ENCODE results near the gene OR4P4. TPM values are rescaled to one million over a fixed set of nuclear protein-coding genes. Genes with fewer than 3 reads are reported as not detected.

OR4P4 gene
- total and polyA plus RNA-seq, 4 donors = not detected

DNA sequence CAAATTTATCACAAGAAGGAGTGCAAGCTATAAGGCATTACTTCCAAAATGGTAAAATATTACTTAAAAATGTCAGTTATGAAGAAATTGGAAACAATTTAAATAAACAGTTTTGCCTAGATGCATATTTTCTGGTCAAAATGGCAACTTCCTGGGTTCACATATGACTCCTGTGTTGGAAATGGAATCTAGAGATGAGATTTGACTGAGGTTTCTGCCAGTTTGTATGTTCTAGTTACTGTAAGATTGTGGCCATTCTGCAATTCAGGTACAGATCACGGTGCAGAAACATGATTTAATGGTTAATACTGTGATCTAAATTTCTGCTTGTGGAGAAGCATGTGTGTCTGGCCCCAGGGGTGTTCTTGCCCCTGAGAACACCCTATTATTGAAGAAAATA lies 23.7 kb downstream of the OR4P4 start:
- no peak for DNase-seq (ENCODE audit: low spot score)
- no peaks in the 10 kb centered on the region for H3K4me1 ChIP-seq (ENCODE audit: control insufficient read depth in 4 of 4, insufficient read depth in 4 of 4, low read length in 3 of 4)
- no peaks in the 10 kb centered on the region for H3K36me3 ChIP-seq (ENCODE audit: control insufficient read depth in 4 of 4, insufficient read depth in 3 of 4, low read depth in 1 of 4, low read length in 3 of 4)
- no peak overlapping the region for H3K4me3 ChIP-seq (ENCODE audit: low read depth in 1 of 3, low read length in 3 of 3)
- TF ChIP-seq SP1 (IDR thresholded peaks at IDR 0.05) (no peak), RXRA (IDR thresholded peaks at IDR 0.05) (no peak), HNF4A (conservative IDR thresholded peaks at IDR 0.05) (no peak), TAF1 (conservative IDR thresholded peaks at IDR 0.05) (no peak), JUND (IDR thresholded peaks at IDR 0.05) (no peak), EGR1 (IDR thresholded peaks at IDR 0.05; ENCODE audit: low read depth in 2 of 2) (no peak), RAD21 (IDR thresholded peaks at IDR 0.05) (no peak), FOXA2 (IDR thresholded peaks at IDR 0.05) (no peak), NR2F2 (IDR thresholded peaks at IDR 0.05) (no peak), GABPA (IDR thresholded peaks at IDR 0.05 in 1 of 2, conservative IDR thresholded peaks at IDR 0.05 in 1 of 2) (no peak), HNF4G (IDR thresholded peaks at IDR 0.05) (no peak), YY1 (IDR thresholded peaks at IDR 0.05) (no peak), FOXA1 (IDR thresholded peaks at IDR 0.05) (no peak)
- TF ChIP-seq, protein P1, sequence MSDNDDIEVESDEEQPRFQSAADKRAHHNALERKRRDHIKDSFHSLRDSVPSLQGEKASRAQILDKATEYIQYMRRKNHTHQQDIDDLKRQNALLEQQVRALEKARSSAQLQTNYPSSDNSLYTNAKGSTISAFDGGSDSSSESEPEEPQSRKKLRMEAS (IDR thresholded peaks at IDR 0.05) = no peak
- TF ChIP-seq, protein P2, sequence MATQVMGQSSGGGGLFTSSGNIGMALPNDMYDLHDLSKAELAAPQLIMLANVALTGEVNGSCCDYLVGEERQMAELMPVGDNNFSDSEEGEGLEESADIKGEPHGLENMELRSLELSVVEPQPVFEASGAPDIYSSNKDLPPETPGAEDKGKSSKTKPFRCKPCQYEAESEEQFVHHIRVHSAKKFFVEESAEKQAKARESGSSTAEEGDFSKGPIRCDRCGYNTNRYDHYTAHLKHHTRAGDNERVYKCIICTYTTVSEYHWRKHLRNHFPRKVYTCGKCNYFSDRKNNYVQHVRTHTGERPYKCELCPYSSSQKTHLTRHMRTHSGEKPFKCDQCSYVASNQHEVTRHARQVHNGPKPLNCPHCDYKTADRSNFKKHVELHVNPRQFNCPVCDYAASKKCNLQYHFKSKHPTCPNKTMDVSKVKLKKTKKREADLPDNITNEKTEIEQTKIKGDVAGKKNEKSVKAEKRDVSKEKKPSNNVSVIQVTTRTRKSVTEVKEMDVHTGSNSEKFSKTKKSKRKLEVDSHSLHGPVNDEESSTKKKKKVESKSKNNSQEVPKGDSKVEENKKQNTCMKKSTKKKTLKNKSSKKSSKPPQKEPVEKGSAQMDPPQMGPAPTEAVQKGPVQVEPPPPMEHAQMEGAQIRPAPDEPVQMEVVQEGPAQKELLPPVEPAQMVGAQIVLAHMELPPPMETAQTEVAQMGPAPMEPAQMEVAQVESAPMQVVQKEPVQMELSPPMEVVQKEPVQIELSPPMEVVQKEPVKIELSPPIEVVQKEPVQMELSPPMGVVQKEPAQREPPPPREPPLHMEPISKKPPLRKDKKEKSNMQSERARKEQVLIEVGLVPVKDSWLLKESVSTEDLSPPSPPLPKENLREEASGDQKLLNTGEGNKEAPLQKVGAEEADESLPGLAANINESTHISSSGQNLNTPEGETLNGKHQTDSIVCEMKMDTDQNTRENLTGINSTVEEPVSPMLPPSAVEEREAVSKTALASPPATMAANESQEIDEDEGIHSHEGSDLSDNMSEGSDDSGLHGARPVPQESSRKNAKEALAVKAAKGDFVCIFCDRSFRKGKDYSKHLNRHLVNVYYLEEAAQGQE (IDR thresholded peaks at IDR 0.05) = no peak
- TF ChIP-seq, protein P3, sequence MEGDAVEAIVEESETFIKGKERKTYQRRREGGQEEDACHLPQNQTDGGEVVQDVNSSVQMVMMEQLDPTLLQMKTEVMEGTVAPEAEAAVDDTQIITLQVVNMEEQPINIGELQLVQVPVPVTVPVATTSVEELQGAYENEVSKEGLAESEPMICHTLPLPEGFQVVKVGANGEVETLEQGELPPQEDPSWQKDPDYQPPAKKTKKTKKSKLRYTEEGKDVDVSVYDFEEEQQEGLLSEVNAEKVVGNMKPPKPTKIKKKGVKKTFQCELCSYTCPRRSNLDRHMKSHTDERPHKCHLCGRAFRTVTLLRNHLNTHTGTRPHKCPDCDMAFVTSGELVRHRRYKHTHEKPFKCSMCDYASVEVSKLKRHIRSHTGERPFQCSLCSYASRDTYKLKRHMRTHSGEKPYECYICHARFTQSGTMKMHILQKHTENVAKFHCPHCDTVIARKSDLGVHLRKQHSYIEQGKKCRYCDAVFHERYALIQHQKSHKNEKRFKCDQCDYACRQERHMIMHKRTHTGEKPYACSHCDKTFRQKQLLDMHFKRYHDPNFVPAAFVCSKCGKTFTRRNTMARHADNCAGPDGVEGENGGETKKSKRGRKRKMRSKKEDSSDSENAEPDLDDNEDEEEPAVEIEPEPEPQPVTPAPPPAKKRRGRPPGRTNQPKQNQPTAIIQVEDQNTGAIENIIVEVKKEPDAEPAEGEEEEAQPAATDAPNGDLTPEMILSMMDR (IDR thresholded peaks at IDR 0.05; ENCODE audit: low read depth, low read length, missing input control) = no peak
- TF ChIP-seq, protein P4, sequence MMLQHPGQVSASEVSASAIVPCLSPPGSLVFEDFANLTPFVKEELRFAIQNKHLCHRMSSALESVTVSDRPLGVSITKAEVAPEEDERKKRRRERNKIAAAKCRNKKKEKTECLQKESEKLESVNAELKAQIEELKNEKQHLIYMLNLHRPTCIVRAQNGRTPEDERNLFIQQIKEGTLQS (IDR thresholded peaks at IDR 0.05) = no peak
- TF ChIP-seq, protein P5, sequence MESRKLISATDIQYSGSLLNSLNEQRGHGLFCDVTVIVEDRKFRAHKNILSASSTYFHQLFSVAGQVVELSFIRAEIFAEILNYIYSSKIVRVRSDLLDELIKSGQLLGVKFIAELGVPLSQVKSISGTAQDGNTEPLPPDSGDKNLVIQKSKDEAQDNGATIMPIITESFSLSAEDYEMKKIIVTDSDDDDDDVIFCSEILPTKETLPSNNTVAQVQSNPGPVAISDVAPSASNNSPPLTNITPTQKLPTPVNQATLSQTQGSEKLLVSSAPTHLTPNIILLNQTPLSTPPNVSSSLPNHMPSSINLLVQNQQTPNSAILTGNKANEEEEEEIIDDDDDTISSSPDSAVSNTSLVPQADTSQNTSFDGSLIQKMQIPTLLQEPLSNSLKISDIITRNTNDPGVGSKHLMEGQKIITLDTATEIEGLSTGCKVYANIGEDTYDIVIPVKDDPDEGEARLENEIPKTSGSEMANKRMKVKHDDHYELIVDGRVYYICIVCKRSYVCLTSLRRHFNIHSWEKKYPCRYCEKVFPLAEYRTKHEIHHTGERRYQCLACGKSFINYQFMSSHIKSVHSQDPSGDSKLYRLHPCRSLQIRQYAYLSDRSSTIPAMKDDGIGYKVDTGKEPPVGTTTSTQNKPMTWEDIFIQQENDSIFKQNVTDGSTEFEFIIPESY (IDR thresholded peaks at IDR 0.05) = no peak
- H3K27ac ChIP-seq (ENCODE audit: low read depth in 1 of 2, low read length in 2 of 2) = no peak overlapping the region
- H3K9me3 ChIP-seq (ENCODE audit: control insufficient read depth in 4 of 4, low read length in 3 of 4) = no peaks in the 10 kb centered on the region
- H3K9ac ChIP-seq (ENCODE audit: low read depth in 1 of 2, low read length in 2 of 2) = no peak overlapping the region
- 47% methylated on average over 1 of the region's 1 CpG for WGBS
- no peaks in the 10 kb centered on the region for H3K27me3 ChIP-seq (ENCODE audit: control insufficient read depth in 4 of 4, insufficient read depth in 4 of 4, low read length in 3 of 4)

All from liver (tissue), 9 donors.